ENCODE results near the gene NAA80. TPM values are rescaled to one million over a fixed set of nuclear protein-coding genes. Genes with fewer than 3 reads are reported as not detected.

NAA80 gene
- total RNA-seq, 1 experiment from 2014 or later: 6.0 TPM

- no peak overlapping the region for H3K14ac ChIP-seq (ENCODE audit: insufficient read depth, low read length)
- H4K20me1 ChIP-seq (ENCODE audit: control insufficient read depth, insufficient read depth, insufficient read length): peaks cover 3% of the 10 kb centered on the region
- WGBS (ENCODE audit: extremely low coverage, insufficient read length, low lambda C conversion rate): no CpG with 5 or more reads among the region's 3 CpGs
- no peak overlapping the region for H2BK20ac ChIP-seq (ENCODE audit: low read depth, low read length, poor library complexity, severe bottlenecking)
- no peak overlapping the region for H2AFZ ChIP-seq (ENCODE audit: low read length)
- DNase-seq: no peak
- no peaks in the 10 kb centered on the region for H3K27me3 Mint-ChIP-seq (ENCODE audit: low read depth)
- H3K27ac ChIP-seq (ENCODE audit: insufficient read length, low read depth, low read length): no peak overlapping the region
- no peak overlapping the region for H3K23ac ChIP-seq (ENCODE audit: insufficient read length, low read depth, low read length)
- H4K5ac ChIP-seq (ENCODE audit: insufficient read length, low read depth, low read length): no peak overlapping the region
- no peaks in the 10 kb centered on the region for H3K9me3 ChIP-seq (ENCODE audit: control insufficient read depth, low read depth, low read length)
- TF ChIP-seq, protein P1, sequence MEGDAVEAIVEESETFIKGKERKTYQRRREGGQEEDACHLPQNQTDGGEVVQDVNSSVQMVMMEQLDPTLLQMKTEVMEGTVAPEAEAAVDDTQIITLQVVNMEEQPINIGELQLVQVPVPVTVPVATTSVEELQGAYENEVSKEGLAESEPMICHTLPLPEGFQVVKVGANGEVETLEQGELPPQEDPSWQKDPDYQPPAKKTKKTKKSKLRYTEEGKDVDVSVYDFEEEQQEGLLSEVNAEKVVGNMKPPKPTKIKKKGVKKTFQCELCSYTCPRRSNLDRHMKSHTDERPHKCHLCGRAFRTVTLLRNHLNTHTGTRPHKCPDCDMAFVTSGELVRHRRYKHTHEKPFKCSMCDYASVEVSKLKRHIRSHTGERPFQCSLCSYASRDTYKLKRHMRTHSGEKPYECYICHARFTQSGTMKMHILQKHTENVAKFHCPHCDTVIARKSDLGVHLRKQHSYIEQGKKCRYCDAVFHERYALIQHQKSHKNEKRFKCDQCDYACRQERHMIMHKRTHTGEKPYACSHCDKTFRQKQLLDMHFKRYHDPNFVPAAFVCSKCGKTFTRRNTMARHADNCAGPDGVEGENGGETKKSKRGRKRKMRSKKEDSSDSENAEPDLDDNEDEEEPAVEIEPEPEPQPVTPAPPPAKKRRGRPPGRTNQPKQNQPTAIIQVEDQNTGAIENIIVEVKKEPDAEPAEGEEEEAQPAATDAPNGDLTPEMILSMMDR (conservative IDR thresholded peaks at IDR 0.05): no peak
- peaks cover 11% of the 10 kb centered on the region for H3K79me1 ChIP-seq (ENCODE audit: insufficient read depth, low read depth, low read length, poor library complexity, severe bottlenecking)
- H3K9ac ChIP-seq (ENCODE audit: extremely low read depth, insufficient read length, low read length): no peak overlapping the region
- H3K4me1 Mint-ChIP-seq: peaks cover 37 to 44% of the 10 kb centered on the region in 2 experiments
- no peaks in the 10 kb centered on the region for H3K27me3 ChIP-seq (ENCODE audit: insufficient read depth, low read length)
- H4K91ac ChIP-seq (ENCODE audit: insufficient read length, low read depth, low read length): no peak overlapping the region
- H2BK15ac ChIP-seq (ENCODE audit: low read depth, low read length): no peak overlapping the region
- peaks cover 17% of the 10 kb centered on the region; the same call in 1 of the 2 replicates for H3K79me2 ChIP-seq (ENCODE audit: insufficient read depth, low read length)
- no peaks in the 10 kb centered on the region for H3K4me1 ChIP-seq (ENCODE audit: insufficient read depth, low read length)
- no peak overlapping the region for H2BK12ac ChIP-seq (ENCODE audit: insufficient read length, low read depth, low read length)
- no peak overlapping the region for H3K4me2 ChIP-seq (ENCODE audit: insufficient read depth, insufficient read length, low read length)
- no peaks in the 10 kb centered on the region for H3K23me2 ChIP-seq (ENCODE audit: insufficient read length, low read depth, low read length, poor library complexity, severe bottlenecking)
- no peak overlapping the region for H2AK5ac ChIP-seq (ENCODE audit: insufficient read length, low read length)
- H3K18ac ChIP-seq (ENCODE audit: insufficient read length, low read depth, low read length): no peak overlapping the region
- H3K4me3 Mint-ChIP-seq: no peak overlapping the region
- no peak overlapping the region for H3K4ac ChIP-seq (ENCODE audit: low read depth, low read length)
- H4K8ac ChIP-seq (replicated peaks; ENCODE audit: insufficient read length, low read depth, low read length): no peak overlapping the region
- no peak overlapping the region for H3T11ph ChIP-seq (ENCODE audit: low read length)
- H2BK5ac ChIP-seq (ENCODE audit: insufficient read length, low read length): no peak overlapping the region
- no peak overlapping the region for H2BK120ac ChIP-seq (ENCODE audit: low read depth, low read length, poor library complexity, severe bottlenecking)
- H3K27ac Mint-ChIP-seq: peak overlapping the region; percentile 48 to 92 (median 76); a peak in 5 of 7 replicates
- H3K56ac ChIP-seq (ENCODE audit: insufficient read length, low read depth, low read length): no peak overlapping the region
- peaks cover 7 to 42% (median 34%) of the 10 kb centered on the region in 3 experiments for H3K36me3 Mint-ChIP-seq (ENCODE audit: insufficient read depth in 1 of 3, low read depth in 3 of 3)
- H3K9me3 Mint-ChIP-seq: no peaks in the 10 kb centered on the region
Measured at GRCh38 chr3:50248387-50248786, 50.8 kb downstream of the NAA80 start.

Measured in H9 (cell line).